Right ventricle myocardium inferior (tissue), 1 donor: ENCODE measurements around the gene BIVM. TPM values are rescaled to one million over a fixed set of nuclear protein-coding genes. Genes with fewer than 3 reads are reported as not detected.
A peak's percentile ranks its signal among the peaks of the same experiment; 100 is the strongest.

Source experiments
- ATAC-seq: fragments of 200-7000 bp; cut with Tn5 transposase; one replicate; pipeline ENCODE4 v1.9.1; 2020; ENCODE audit warnings: mild to moderate bottlenecking, moderate library complexity
- DNase-seq: peaks from one replicate; pipeline ENCODE4 v3.0.0; 2021; ENCODE audit errors: missing footprints
- intact Hi-C: fragments of 100-400 bp; cut with DNase I; formaldehyde crosslinking; loops from one replicate; pipeline ENCODE4 v1.11.0; 2022
- total RNA-seq: library from RNA; stranded (reverse); fragmentation: NEBNext Ultra II Directional; extraction: Animal tissue kit (Norgen Biotek cat#: 25700); gene quantifications from one replicate; pipeline ENCODE4 v1.2.1, GENCODE V29; 2021
- donor health status: DM: no; HTN: yes; CAD: no; lungs with severe emphysema.

Gene BIVM
- total RNA-seq, 1 donor from 2014 or later, result 32.4 TPM

DNA sequence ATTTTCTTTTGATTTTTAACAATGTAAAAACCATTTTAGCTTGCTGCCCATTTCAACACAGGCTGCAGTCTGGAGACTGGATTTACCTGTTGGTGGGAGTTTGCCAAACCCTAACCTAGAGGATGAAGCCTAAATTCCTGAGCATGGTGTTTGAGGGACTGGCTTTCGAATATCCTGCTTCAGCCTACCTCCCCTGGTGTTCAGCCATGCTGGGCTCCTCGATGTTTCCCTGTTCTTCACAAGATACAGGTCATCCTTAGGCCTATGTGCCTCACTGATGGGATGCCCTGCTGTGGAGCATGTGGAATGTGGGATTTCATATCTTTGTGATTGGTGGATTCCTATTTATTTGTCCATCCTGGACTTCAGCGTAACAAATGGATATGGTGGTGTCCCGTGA, 26.5 kb downstream of the BIVM start:
- intact Hi-C loops, result no loop called here
- DNase-seq (no peak), ATAC-seq (no peak)

DNA sequence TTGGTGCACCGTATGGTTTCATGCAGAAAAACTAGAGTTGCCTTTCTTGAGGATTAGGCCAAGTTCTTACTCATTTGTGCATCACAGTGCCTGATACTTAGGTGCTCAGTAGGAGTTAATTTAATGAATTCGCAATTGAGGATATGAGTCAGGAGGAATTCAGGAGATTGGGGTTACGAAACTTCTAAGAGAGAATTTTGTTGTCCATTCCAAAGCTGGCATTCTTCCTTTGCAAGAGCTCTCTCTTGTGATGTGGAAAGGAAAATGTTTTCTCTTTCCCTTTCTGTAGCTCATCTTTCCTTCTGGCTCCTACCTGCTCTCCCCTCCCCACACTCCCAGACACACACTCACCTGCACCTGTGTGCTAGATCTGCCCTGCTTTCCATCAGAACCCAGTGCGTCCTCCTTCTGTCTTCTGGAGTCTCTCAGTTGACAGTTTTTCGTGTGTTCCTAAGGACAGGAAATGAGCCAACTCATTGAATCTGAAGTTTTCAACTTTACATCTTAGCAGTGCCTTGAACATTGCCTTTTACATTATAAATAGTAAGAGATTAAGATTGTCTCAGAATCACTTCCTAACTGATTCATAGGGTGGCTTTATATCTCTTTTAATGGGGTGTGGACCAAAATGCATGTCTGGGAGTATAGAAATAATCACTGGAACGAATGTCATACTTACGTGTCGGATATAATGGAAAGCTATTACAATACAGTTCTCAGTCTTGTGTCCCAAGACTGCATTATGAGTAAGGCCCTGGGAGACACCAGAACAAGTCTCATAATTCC, 27.2 kb downstream of the BIVM start:
- intact Hi-C loops, result no loop called here

DNA sequence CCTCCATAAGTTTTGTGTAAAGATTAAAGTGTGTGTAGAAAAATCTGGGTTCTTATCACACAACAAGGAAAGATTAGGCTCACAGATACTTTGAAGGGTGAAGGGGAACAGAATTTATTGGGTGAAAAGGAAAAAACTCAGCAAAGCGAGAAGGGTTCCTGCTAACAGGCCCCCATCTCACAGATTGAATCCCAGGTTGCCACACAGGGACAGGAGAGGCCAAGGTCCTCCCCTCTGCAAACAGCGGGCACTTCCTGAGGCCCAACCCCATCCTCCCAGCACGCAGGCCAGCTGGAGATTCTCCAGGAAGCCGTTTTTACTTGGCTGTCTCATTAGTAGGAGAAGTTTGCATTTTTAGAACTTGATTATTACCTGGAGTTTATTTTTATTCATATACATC, 31.7 kb downstream of the BIVM start:
- no peak for DNase-seq
- intact Hi-C loops, result no loop called here
- no peak for ATAC-seq

More for the DNA sequence above, 27.2 kb downstream of the BIVM start:
- no peak for ATAC-seq
- DNase-seq, result no peak

DNA sequence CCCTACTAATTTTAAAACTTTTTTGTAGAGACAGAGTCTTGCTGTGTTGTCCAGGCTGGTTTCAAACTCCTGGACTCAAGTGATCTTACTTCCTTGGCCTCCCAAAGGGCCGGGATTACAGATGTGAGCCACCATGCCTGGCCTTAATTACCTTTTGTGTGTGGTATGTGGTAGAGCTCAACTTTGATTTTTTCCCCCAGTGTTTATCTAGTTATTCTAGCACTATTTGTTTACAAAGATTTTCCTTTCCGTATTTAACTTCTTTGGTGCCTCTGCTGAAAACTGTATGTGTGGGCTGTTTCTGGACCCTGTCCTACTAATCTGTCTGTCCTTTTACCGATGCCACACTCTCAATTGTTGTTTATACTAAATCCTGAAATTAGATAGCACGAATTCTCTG, 37.6 kb downstream of the BIVM start:
- no peak for DNase-seq
- no peak for ATAC-seq
- intact Hi-C loops, result no loop called here

DNA sequence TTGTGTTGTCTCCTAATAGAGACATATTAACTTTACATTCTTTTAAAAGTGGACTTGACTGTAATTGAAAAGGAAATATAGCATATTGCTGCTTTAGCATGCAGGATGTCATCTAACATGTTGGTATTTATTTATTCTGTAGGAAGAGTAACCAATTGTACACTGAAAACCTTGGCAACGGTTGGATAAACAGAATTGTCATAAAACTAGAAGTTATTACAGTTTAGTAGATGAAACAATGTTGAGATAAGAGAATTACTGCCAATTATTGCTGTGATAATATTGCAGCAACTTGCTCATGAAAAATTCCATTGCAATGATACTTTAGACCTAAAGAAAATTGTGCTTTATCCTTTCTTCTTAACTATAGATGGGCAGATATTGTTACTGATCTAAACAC, 39.4 kb downstream of the BIVM start:
- DNase-seq (no peak), ATAC-seq (no peak)
- intact Hi-C loops, result no loop called here

DNA sequence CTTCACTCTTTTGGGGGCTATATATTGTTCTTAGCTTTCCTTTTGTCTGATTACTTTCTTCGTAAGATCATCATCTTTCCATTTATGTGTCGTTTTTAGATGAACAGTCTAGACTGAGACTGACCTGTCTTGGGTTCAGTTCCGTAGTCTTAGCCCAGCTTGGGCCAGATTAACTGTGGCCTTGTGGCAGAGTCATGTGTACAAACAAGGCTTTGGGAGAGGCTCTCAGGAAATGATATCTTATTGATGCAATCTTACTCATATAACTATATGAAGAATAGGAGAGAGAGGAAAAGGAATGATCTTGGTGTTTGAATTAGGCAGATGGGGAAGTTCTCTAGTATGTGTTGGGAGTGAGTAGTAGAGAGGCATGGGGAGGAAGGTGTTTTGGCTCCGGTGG, 40.1 kb downstream of the BIVM start:
- DNase-seq, result no peak
- ATAC-seq, result no peak
- intact Hi-C loops, result no loop called here

DNA sequence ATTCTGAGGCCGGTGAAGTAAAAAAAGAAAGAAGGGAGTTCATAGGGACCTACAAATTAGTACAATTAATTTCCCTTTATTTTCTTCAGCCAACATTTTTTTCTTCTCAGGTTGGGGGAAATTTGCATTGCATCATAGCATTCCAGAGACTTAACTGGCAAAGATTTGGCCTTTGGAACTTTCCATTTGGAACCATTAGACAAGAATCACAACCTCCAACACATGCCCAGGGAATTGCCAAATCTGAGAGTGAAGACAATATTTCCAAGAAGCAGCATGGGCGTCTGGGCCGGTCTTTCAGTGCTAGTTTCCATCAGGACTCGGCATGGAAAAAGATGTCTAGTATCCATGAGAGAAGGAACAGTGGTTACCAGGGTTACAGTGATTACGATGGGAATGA, 40.5 kb downstream of the BIVM start:
- no peak for ATAC-seq
- intact Hi-C loops, result no loop called here

DNA sequence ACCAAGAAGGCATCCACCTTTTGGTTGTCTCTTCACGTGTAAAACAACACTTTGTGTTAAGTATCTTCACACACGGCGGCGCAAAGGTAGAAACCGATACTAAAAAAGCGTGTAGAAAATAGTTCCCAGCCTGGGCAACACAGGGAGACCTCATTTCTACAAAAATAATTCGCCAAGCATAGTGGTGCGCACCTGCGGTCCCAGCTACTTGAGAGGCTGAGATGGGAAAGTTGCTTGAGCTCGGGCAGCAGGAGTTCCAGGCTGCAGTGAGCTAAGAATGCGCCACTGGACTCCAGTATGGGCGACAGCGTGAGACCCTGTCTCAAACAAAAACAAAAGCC, 46.3 kb downstream of the BIVM start:
- intact Hi-C loops, result loop anchor here (1.0 kb wide), 1 partner anchor 249 kb away; the partner anchor contains the start of gene TPP2
- ATAC-seq (no peak), DNase-seq (no peak)

More for the DNA sequence above, 40.5 kb downstream of the BIVM start:
- no peak for DNase-seq

DNA sequence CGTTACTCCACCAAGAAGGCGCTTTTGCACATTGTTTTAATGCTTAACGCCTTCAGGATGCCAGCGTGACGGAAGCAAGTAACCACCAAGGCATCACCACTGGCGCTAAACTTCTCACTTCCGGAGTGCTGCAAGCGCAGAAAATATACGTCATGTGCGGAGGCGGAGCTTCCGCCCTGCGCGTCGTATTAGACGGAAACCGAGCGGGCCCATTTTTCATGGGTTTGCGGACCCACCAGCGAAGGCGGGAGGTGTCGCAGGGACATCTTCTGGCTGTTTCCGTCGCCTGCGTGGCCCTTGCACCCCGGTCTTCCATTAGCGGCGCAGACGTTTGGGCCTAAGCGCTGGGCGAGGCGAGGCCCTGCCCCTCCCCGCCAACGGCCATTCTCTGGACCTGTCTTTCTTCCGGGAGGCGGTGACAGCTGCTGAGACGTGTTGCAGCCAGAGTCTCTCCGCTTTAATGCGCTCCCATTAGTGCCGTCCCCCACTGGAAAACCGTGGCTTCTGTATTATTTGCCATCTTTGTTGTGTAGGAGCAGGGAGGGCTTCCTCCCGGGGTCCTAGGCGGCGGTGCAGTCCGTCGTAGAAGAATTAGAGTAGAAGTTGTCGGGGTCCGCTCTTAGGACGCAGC, 46.8 kb downstream of the BIVM start, which contains the start of gene ERCC5:
Gene ERCC5, plus strand, starts transcription at position 403 of the 631 bp plus-strand sequence. CDS start 235 bp downstream, outside the sequence.
- ATAC-seq (peak; percentile 94), DNase-seq (peak; percentile 96)
- intact Hi-C loops, result loop anchor here (1.0 to 2.0 kb wide), 3 partner anchors 45 to 265 kb away; partner anchors contain the start of gene TPP2

DNA sequence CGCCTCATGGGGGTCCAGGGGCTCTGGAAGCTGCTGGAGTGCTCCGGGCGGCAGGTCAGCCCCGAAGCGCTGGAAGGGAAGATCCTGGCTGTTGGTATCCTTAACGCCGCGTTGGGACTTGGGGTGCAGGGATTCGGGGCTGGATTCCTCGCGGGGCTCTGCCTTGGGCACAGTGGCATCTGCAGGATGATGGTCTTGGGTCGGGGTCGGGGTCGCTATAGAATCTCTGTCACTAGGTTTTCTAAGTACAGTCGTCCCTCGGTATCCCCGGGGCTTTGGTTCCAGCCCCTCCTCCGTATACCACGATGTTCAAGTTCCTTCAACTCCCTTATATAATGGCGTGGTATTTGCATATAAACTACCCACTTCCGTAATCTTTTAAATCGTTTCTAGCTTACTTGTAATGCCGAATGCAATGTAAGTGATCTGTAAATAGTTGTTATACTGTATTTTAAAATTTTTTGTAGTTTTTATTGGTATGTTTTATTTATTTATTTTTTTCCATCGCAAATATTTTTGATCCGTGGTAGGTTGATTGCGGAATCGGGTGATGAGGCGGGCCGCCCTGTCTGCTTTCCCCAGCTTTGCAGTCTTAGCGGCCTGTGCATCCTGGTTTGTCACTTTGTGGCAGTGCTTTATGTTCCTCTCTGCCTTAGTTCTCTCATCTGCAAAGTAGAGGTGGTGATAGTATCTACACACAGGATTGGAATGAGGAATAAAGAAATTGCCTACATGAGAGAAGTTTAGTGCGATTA, 47.5 kb downstream of the BIVM start:
- peak; percentile 77 for DNase-seq
- intact Hi-C loops, result loop anchor here (1.0 to 2.0 kb wide), 2 partner anchors 46 to 266 kb away; no protein-coding TSS in a partner anchor
- peak; percentile 41 for ATAC-seq

DNA sequence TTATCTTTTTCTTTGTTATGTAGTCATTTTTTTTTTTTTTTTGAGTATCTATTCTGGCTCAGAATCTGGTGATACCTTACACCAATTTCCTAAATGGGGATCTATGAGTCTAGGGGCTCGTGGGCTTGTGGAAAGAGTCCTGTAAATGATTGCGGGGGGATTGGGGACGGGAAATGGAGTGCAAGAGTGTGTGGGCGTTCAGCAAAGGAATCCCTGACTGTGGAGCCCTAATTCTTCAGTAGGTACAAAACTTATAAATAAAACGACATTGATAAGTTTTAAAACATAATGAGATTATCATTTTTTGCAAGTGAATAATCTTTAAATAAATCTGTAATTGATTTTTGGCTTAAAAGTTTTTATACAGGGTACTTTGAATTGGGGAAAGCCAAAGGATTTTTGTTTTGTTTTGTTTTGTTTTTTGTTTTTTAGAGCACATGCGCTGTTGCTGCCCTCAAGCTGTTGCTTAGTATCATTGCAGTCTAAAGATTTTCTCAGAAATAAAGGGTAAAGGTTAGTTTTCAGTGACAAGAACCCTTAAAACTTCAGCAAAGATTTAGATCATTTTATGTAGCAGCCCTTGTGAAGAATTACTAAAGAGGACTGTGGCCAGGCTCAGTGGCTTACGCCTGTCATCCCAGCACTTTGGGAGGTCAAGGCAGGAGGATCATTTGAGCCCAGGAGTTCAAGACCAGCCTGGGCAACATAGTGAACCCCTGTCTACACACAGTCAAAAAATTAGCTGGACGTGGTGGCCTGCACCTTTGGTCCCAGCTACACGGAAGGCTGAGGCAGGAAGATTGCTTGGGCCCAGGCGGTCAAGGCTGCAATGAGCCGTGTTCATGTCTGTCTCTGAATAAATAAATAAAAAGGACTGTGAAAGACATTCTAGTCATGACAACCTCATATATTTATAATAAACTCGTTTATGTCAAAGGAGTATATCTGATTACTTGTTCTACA, 48.6 kb downstream of the BIVM start:
- intact Hi-C loops, result loop anchor here (2.0 kb wide), 1 partner anchor 267 kb away; no protein-coding TSS in a partner anchor
- ATAC-seq, result no peak
- DNase-seq, result no peak

DNA sequence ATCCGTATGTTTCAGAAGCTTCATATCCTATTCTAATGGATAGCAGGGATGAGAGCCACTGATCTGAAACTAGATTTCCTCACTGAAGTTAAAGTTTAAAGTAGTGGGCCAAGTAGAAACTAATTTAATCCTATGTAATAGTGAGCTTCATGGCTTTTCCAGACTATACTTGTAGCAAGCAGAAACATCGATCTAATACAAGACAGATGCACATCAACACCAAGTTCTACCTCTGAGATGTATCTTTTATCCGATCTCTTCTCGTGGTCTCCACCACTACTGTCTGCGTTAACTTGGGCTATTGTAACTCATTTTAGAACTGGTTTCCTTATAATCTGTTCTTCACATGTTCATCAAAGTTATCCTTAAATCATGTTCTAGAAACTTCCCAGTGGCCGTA, 50.0 kb downstream of the BIVM start:
- no peak for DNase-seq
- no peak for ATAC-seq
- intact Hi-C loops, result no loop called here

DNA sequence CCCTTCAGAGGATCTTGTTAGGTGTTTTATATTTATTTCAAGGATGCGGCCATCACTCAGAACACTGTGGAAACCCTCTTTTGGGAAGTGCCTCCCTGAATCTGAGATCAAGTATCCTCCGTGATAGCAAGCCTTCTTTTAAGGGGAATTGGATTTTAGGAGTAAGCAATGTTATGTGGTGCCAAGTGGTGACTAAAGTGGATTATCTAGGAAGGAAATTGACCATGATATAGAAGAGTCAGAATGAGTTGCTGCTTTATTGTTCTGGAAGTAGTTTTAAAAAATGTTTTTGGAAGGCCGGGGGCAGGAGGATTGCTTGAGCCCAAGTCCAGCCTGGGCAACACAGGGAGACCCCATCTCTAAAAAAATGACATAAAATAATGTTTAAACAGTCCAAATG, 53.6 kb downstream of the BIVM start:
- DNase-seq (no peak), ATAC-seq (no peak)
- intact Hi-C loops, result no loop called here

DNA sequence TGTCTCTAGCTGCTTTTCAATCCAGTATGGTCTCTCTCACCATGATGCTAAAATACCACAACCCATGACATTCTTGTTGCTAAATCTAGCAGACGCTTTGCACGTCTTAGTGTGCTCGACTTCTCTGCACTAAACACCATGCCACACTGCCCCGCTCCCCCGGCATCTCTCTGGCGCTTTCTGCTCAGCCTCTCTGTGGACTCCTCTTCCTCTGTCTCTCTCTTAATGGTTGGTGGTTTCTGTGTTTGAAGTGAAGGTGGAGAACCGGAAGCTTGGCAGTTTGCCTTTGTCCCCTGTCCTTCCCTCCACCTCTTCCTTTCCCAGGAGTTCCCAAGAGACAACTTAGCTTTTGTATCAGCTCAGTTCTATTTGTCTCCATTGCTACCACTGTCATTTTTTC, 55.8 kb downstream of the BIVM start:
- no peak for DNase-seq
- no peak for ATAC-seq
- intact Hi-C loops, result no loop called here

DNA sequence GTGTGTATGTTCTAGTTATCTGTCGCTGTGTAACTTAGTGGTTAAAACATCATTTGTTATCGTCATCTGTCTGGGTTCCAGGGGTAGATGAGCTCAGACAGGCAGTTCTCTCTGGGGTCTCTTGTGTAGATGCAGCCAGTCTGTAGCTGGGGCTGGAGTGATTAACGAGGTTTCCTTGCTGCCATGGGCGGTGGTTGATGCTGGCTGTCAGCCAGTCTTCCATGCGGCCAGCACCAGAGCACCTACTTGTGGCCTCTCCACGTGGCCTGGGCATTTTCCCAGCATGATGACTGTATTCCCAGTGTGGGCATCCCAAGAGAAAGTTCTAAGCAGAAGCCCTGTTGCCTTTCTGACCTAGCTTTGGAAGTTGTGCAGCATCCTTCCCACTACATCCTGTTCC, 57.6 kb downstream of the BIVM start:
- DNase-seq, result peak; percentile 74
- intact Hi-C loops, result no loop called here
- peak; percentile 85 for ATAC-seq

DNA sequence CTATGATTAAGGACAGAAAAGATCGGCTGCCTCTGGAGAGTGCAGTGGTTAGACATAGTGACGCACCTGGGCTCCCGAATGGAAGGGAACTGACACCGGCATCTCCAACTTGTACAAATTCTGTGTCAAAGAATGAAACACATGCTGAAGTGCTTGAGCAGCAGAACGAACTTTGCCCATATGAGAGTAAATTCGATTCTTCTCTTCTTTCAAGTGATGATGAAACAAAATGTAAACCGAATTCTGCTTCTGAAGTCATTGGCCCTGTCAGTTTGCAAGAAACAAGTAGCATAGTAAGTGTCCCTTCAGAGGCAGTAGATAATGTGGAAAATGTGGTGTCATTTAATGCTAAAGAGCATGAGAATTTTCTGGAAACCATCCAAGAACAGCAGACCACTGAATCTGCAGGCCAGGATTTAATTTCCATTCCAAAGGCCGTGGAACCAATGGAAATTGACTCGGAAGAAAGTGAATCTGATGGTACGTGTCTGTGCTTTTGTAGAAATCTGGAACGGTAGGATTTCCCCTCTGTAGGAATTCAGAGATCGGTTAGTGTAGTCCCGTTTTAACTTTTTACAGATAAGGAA, 63.8 kb downstream of the BIVM start:
- ATAC-seq, result no peak
- DNase-seq, result no peak
- intact Hi-C loops, result no loop called here

DNA sequence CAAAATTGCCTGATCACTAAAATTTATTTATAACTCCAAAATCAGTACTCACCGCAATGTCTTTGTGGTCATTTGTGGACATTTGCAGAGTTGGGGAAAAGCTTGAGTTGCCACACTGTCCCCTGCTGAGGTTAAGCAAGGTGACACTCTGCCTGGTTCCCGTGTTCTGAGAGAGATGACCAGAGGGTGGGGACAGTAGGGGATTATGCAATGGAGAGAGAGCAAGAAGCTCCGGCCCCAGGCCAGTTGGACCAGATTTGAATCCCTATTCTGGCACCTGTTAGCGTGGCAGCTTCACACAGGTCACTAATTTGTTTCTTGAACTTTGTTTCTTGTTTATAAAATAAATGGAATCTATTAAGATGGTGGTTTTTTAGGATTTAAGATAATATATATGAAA, 64.7 kb downstream of the BIVM start:
- intact Hi-C loops, result no loop called here
- ATAC-seq, result peak; percentile 90
- no peak for DNase-seq

DNA sequence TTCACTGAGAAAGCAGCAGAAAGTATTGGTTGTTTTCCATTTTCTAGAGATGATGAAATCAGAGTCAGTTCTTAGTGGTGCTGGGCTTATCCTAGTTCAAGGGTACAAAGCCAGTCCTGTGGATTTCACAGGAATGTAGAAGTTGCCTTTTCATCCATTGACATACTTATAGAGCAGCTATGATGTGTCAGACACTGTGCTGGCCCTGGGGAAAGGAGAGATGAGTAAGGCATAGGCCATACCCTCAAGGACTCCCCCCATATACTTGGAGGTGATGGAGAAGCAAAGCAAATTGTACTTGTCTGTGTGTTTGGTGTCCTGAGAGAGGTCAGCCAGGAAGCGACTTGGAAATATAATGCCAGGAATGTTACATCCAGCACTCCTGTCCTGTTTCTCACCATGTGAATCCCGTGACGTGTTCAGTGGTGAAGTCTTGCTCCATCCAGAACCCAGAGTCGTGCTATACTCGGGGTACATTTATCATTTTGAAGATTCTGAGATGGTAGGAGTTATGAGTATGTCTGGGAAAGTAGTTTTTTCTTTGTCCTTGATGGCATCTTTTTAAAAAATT, 69.5 kb downstream of the BIVM start:
- no peak for DNase-seq
- no peak for ATAC-seq
- intact Hi-C loops, result no loop called here
